H9 (cell line): ENCODE results near the gene NPTX2. TPM values are rescaled to one million over a fixed set of nuclear protein-coding genes. Genes with fewer than 3 reads are reported as not detected.

Experiments used
- DNase-seq: peaks from one replicate; pipeline ENCODE4 v3.0.0-alpha.2; 2017
- H2AFZ ChIP-seq: one replicate; pipeline ENCODE4 v1.6.1; 2013; ENCODE audit warnings: mild to moderate bottlenecking, low read length, control low read depth, moderate library complexity
- H2AK5ac ChIP-seq: 2 replicates; pipeline ENCODE4 v1.6.1; 2013; ENCODE audit warnings: low read length, control low read depth, mixed read lengths; ENCODE audit not compliant: insufficient read length
- H2BK120ac ChIP-seq: one replicate; pipeline ENCODE4 v1.6.1; 2013; ENCODE audit warnings: low read depth, mild to moderate bottlenecking, low read length, control low read depth, inconsistent platforms; ENCODE audit not compliant: poor library complexity, severe bottlenecking
- H2BK12ac ChIP-seq: 2 replicates; pipeline ENCODE4 v1.6.1; 2013; ENCODE audit warnings: low read length, control low read depth, mixed read lengths, low read depth; ENCODE audit not compliant: insufficient read length
- H2BK15ac ChIP-seq: 2 replicates; pipeline ENCODE4 v1.6.1; 2013; ENCODE audit warnings: low read depth, low read length, control low read depth
- H2BK20ac ChIP-seq: one replicate; pipeline ENCODE4 v1.6.1; 2013; ENCODE audit warnings: low read depth, mild to moderate bottlenecking, low read length, control low read depth, inconsistent platforms; ENCODE audit not compliant: poor library complexity, severe bottlenecking
- H2BK5ac ChIP-seq: 2 replicates; pipeline ENCODE4 v1.6.1; 2013; ENCODE audit warnings: low read length, control low read depth, mixed read lengths; ENCODE audit not compliant: insufficient read length
- H3K14ac ChIP-seq: 2 replicates; pipeline ENCODE4 v1.6.1; 2013; ENCODE audit warnings: low read length, control low read depth; ENCODE audit not compliant: insufficient read depth
- H3K18ac ChIP-seq: 2 replicates; pipeline ENCODE4 v1.6.1; 2013; ENCODE audit warnings: low read depth, mild to moderate bottlenecking, mixed read lengths, low read length, control low read depth; ENCODE audit not compliant: insufficient read length
- H3K23ac ChIP-seq: 2 replicates; pipeline ENCODE4 v1.6.1; 2013; ENCODE audit warnings: low read length, control low read depth, mixed read lengths, low read depth; ENCODE audit not compliant: insufficient read length
- H3K23me2 ChIP-seq: 2 replicates; pipeline ENCODE4 v1.6.1; 2013; ENCODE audit warnings: low read depth, mild to moderate bottlenecking, mixed read lengths, low read length, control low read depth; ENCODE audit not compliant: insufficient read length, poor library complexity, severe bottlenecking
- H3K27ac ChIP-seq: 2 replicates; pipeline ENCODE4 v1.5.1; 2013; ENCODE audit warnings: low read length, control low read depth, mixed read lengths, low read depth; ENCODE audit not compliant: insufficient read length
- H3K27me3 ChIP-seq: 2 replicates; pipeline ENCODE4 v1.6.1; 2013; ENCODE audit warnings: low read length, control low read depth, inconsistent platforms; ENCODE audit not compliant: insufficient read depth
- H3K4ac ChIP-seq: 2 replicates; pipeline ENCODE4 v1.6.1; 2013; ENCODE audit warnings: low read depth, mild to moderate bottlenecking, control low read depth, inconsistent platforms, low read length, moderate library complexity
- H3K4me1 ChIP-seq: 2 replicates; pipeline ENCODE4 v1.6.1; 2013; ENCODE audit warnings: low read length, control low read depth, inconsistent platforms; ENCODE audit not compliant: insufficient read depth
- H3K4me2 ChIP-seq: 2 replicates; pipeline ENCODE4 v1.6.1; 2013; ENCODE audit warnings: low read length, control low read depth, mixed read lengths; ENCODE audit not compliant: insufficient read length, insufficient read depth
- H3K56ac ChIP-seq: 2 replicates; pipeline ENCODE4 v1.6.1; 2013; ENCODE audit warnings: low read depth, mild to moderate bottlenecking, mixed read lengths, low read length, control low read depth; ENCODE audit not compliant: insufficient read length
- H3K79me1 ChIP-seq: 2 replicates; pipeline ENCODE4 v1.6.1; 2013; ENCODE audit warnings: low read depth, mild to moderate bottlenecking, moderate library complexity, low read length, control low read depth, inconsistent platforms; ENCODE audit not compliant: insufficient read depth, poor library complexity, severe bottlenecking
- H3K79me2 ChIP-seq: 2 replicates; pipeline ENCODE4 v1.6.1; 2013; ENCODE audit warnings: low read length, control low read depth, inconsistent platforms; ENCODE audit not compliant: insufficient read depth
- H3K9ac ChIP-seq: 2 replicates; pipeline ENCODE4 v1.6.1; 2013; ENCODE audit warnings: low read length, control low read depth, mixed read lengths; ENCODE audit not compliant: insufficient read length; ENCODE audit errors: extremely low read depth
- H3K9me3 ChIP-seq: one replicate; pipeline ENCODE4 v1.6.1; 2013; ENCODE audit warnings: low read depth, low read length, inconsistent platforms; ENCODE audit not compliant: control insufficient read depth
- H3T11ph ChIP-seq: one replicate; pipeline ENCODE4 v1.6.1; 2013; ENCODE audit warnings: mild to moderate bottlenecking, low read length, control low read depth, inconsistent platforms
- H4K20me1 ChIP-seq: one replicate; pipeline ENCODE4 v1.6.1; 2013; ENCODE audit not compliant: control insufficient read depth, insufficient read length, insufficient read depth
- H4K5ac ChIP-seq: 2 replicates; pipeline ENCODE4 v1.6.1; 2013; ENCODE audit warnings: low read depth, mild to moderate bottlenecking, mixed read lengths, low read length, control low read depth; ENCODE audit not compliant: insufficient read length
- H4K8ac ChIP-seq: replicated peaks from 2 replicates; pipeline ENCODE4 v1.6.1; 2013; ENCODE audit warnings: low read length, control low read depth, mixed read lengths, low read depth; ENCODE audit not compliant: insufficient read length
- H4K91ac ChIP-seq: 2 replicates; pipeline ENCODE4 v1.6.1; 2013; ENCODE audit warnings: low read depth, mild to moderate bottlenecking, moderate library complexity, mixed read lengths, low read length, control low read depth; ENCODE audit not compliant: insufficient read length
- H3K27ac Mint-ChIP-seq, 3 experiments: 2 replicates in 2 of 3; 3 replicates in 1 of 3; pipeline ENCODE4 v1.8.0; 2020 to 2021; ENCODE audit warnings: mixed read lengths in 3 of 3, mild to moderate bottlenecking in 1 of 3, moderate library complexity in 1 of 3
- H3K27me3 Mint-ChIP-seq: 2 replicates; pipeline ENCODE4 v1.8.0; 2021; ENCODE audit warnings: low read depth, mild to moderate bottlenecking, moderate library complexity, mixed read lengths
- H3K36me3 Mint-ChIP-seq, 3 experiments: 2 replicates in 2 of 3; 3 replicates in 1 of 3; pipeline ENCODE4 v1.8.0; 2020 to 2021; ENCODE audit warnings: low read depth in 3 of 3, mixed read lengths in 3 of 3; ENCODE audit not compliant: insufficient read depth in 1 of 3
- H3K4me1 Mint-ChIP-seq, 2 experiments: 2 replicates each; pipeline ENCODE4 v1.8.0; 2020; ENCODE audit warnings: mixed read lengths in 2 of 2
- H3K4me3 Mint-ChIP-seq, 2 experiments: 2 replicates in 1 of 2; 3 replicates in 1 of 2; pipeline ENCODE4 v1.8.0; 2020 to 2021; ENCODE audit warnings: mild to moderate bottlenecking in 2 of 2, mixed read lengths in 2 of 2, moderate library complexity in 1 of 2
- H3K9me3 Mint-ChIP-seq, 2 experiments: 2 replicates in 1 of 2; 3 replicates in 1 of 2; pipeline ENCODE4 v1.8.0; 2020; ENCODE audit warnings: mild to moderate bottlenecking in 2 of 2, mixed read lengths in 2 of 2, moderate library complexity in 1 of 2
- WGBS: extraction: QIAGEN DNeasy Blood & Tissue Kit; methylation state at CpG from one replicate; pipeline ENCODE4 v1.1.7; 2013; ENCODE audit warnings: missing lambda C conversion rate, low lambda C conversion rate, mixed read lengths; ENCODE audit not compliant: insufficient read length; ENCODE audit errors: extremely low coverage; 5-methylcytosine and 5-hydroxymethylcytosine counted together
- total RNA-seq: library from RNA; stranded (reverse); gene quantifications from 2 replicates; pipeline ENCODE4 v1.2.1, GENCODE V29; 2021
- TF ChIP-seq, protein P1 (sequence below): fragments of 200-600 bp; sonication (generic); conservative IDR thresholded peaks from 3 replicates; pipeline ENCODE4 v1.8.0; 2021; ENCODE audit warnings: antibody characterized with exemption, mild to moderate bottlenecking

NPTX2 gene
- total RNA-seq, 1 experiment from 2014 or later: 8.4 TPM

GRCh38 chr7:98618786-98619185 is 1.7 kb downstream of the NPTX2 start:
- Histone ChIP-seq H3K4ac (no peak overlapping the region), H3K27me3 (peaks cover 14% of the 10 kb centered on the region; the same call in 1 of the 2 replicates)
- WGBS: no CpG with 5 or more reads among the region's 2 CpGs

More at GRCh38 chr7:98618786-98619185, 1.7 kb downstream of the NPTX2 start:
- no peak overlapping the region for H2BK15ac ChIP-seq
- no peak overlapping the region for H2AK5ac ChIP-seq
- H3K23ac ChIP-seq: no peak overlapping the region
- H3K36me3 Mint-ChIP-seq: peaks cover 4 to 19% (median 19%) of the 10 kb centered on the region in 3 experiments
- no peaks in the 10 kb centered on the region for H3K9me3 Mint-ChIP-seq
- no peak overlapping the region for H2AFZ ChIP-seq
- H2BK5ac ChIP-seq: no peak overlapping the region
- peak overlapping the region; percentile 11 to 93; a peak in 3 of 5 replicates for H3K4me3 Mint-ChIP-seq
- H3T11ph ChIP-seq: no peak overlapping the region
- no peak overlapping the region for H3K18ac ChIP-seq
- no peak overlapping the region for H2BK12ac ChIP-seq
- peaks cover 94% of the 10 kb centered on the region for H3K27me3 Mint-ChIP-seq
- H3K27ac Mint-ChIP-seq: no peak overlapping the region
- no peak overlapping the region for H4K5ac ChIP-seq
- H3K9me3 ChIP-seq: no peaks in the 10 kb centered on the region
- H2BK120ac ChIP-seq: no peak overlapping the region
- H3K9ac ChIP-seq: no peak overlapping the region
- H3K4me1 Mint-ChIP-seq: peaks cover 16 to 32% of the 10 kb centered on the region in 2 experiments
- no peaks in the 10 kb centered on the region for H3K79me2 ChIP-seq
- H2BK20ac ChIP-seq: no peak overlapping the region
- H4K8ac ChIP-seq: no peak overlapping the region
- no peak for DNase-seq
- H3K56ac ChIP-seq: no peak overlapping the region
- no peaks in the 10 kb centered on the region for H4K20me1 ChIP-seq
- no peak overlapping the region for H3K14ac ChIP-seq
- H3K4me1 ChIP-seq: peaks cover 5% of the 10 kb centered on the region; the same call in 1 of the 2 replicates
- no peak overlapping the region for H3K27ac ChIP-seq
- TF ChIP-seq, protein P1, sequence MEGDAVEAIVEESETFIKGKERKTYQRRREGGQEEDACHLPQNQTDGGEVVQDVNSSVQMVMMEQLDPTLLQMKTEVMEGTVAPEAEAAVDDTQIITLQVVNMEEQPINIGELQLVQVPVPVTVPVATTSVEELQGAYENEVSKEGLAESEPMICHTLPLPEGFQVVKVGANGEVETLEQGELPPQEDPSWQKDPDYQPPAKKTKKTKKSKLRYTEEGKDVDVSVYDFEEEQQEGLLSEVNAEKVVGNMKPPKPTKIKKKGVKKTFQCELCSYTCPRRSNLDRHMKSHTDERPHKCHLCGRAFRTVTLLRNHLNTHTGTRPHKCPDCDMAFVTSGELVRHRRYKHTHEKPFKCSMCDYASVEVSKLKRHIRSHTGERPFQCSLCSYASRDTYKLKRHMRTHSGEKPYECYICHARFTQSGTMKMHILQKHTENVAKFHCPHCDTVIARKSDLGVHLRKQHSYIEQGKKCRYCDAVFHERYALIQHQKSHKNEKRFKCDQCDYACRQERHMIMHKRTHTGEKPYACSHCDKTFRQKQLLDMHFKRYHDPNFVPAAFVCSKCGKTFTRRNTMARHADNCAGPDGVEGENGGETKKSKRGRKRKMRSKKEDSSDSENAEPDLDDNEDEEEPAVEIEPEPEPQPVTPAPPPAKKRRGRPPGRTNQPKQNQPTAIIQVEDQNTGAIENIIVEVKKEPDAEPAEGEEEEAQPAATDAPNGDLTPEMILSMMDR: no peak
- H3K23me2 ChIP-seq: peaks cover 14% of the 10 kb centered on the region
- no peak overlapping the region for H3K4me2 ChIP-seq
- H3K79me1 ChIP-seq: no peaks in the 10 kb centered on the region
- no peak overlapping the region for H4K91ac ChIP-seq
